ENCODE data around the gene GALNT6.

The GALNT6 gene

DNA sequence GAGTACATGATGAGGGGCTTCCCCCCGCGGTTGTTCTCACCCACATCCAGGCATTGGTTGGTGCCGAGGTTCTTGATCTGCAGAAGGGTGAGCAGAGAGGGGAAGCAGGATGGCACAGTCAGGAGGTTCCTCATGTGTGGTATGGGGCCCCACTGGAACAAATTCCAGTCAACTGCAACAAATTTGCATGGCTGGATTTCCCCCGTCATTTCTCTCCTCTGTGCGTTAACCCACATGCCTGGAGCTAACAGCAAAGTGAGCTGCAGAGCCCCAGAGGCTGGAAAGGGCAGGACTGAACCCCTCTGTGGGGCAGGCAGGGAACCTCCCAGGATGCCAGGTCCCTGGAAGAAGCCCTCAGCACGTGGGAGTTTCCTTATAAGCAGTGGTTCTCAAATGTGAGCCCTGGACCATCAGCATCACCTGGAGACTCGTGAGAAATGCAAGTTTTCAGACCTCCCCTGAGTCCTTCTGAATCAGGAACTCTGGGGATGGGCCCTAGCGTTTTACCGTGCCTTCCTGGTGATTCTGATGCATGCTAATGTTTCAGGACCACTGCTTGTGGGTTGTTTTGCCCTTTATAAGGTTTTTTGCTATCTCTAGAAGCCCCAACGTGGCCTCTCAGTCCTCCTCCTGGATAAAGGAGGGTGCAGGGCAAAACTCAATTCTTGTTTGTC lies 33.7 kb downstream of the GALNT6 start:
- TF ChIP-seq, protein P1, sequence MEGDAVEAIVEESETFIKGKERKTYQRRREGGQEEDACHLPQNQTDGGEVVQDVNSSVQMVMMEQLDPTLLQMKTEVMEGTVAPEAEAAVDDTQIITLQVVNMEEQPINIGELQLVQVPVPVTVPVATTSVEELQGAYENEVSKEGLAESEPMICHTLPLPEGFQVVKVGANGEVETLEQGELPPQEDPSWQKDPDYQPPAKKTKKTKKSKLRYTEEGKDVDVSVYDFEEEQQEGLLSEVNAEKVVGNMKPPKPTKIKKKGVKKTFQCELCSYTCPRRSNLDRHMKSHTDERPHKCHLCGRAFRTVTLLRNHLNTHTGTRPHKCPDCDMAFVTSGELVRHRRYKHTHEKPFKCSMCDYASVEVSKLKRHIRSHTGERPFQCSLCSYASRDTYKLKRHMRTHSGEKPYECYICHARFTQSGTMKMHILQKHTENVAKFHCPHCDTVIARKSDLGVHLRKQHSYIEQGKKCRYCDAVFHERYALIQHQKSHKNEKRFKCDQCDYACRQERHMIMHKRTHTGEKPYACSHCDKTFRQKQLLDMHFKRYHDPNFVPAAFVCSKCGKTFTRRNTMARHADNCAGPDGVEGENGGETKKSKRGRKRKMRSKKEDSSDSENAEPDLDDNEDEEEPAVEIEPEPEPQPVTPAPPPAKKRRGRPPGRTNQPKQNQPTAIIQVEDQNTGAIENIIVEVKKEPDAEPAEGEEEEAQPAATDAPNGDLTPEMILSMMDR (IDR thresholded peaks at IDR 0.05; ENCODE audit: low read depth, low read length): no peak
- no peak for DNase-seq (ENCODE audit: extremely low read depth, low read depth)

DNA sequence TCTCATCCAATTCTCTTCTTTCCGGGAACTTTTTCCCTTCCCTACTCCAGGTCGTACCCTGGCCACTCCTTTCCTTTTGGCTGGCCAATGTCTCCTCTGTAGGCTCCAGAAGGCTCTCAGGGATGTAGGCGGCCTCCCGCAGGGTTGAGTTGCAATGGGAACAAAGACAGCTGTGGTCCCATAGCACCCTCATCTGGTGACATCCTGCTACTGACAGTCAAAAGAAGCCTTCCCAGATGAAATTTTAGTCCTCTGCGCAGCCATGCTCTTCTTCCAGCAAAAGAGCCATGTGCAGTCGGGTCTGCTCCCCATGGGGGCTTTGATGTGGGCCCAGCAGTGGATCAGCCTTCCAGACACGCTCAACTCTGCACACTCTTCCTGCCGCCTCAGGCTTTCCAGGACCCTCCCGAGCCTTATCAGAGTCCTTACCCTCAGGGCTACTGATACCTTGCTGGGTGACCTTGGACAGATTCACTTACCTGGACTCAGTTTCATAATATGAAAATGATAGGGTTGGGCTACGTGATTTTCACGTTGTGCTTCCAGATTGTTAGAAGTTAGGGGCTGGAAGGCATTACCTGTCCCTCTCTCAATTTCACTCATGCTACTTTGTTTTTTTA lies 39.2 kb downstream of the GALNT6 start:
- no peak for DNase-seq (ENCODE audit: extremely low read depth, low read depth)

DNA sequence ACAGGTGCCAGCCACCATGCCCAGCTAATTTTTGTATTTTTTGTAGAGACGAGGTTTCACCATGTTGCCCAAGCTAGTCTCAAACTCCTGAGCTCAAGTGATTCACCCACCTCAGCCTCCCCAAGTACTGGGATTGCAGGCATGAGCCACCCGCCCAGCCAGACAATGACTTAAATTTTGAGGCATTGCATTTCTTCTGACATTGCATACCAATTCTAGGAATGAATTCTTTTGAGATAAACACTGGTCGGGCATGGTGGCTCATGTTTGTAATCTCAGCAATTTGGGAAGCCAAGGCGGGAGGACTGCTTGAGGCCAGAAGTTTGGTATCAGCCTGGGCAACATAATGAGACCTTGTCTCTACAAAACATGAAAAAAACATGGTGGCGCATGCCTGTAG lies 42.2 kb downstream of the GALNT6 start:
- DNase-seq (ENCODE audit: extremely low read depth, low read depth): no peak
- TF ChIP-seq, protein P1 (IDR thresholded peaks at IDR 0.05; ENCODE audit: low read depth, low read length): no peak

More for the DNA sequence above, 39.2 kb downstream of the GALNT6 start:
- TF ChIP-seq, protein P1 (IDR thresholded peaks at IDR 0.05; ENCODE audit: low read depth, low read length): peak; percentile 75

- no peak for DNase-seq (ENCODE audit: extremely low read depth, low read depth)
- TF ChIP-seq, protein P1 (IDR thresholded peaks at IDR 0.05; ENCODE audit: low read depth, low read length): no peak
Observed at GRCh38 chr12:51348116-51348515, 43.1 kb downstream of the GALNT6 start.

- no peak for DNase-seq (ENCODE audit: extremely low read depth, low read depth)
- TF ChIP-seq, protein P1 (IDR thresholded peaks at IDR 0.05; ENCODE audit: low read depth, low read length): no peak
Observed at GRCh38 chr12:51346581-51346980, 44.6 kb downstream of the GALNT6 start, which contains the start of gene CELA1. Gene CELA1, minus strand, starts transcription at chr12:51346679. Its CDS starts 41 bp downstream, at chr12:51346638.

DNA sequence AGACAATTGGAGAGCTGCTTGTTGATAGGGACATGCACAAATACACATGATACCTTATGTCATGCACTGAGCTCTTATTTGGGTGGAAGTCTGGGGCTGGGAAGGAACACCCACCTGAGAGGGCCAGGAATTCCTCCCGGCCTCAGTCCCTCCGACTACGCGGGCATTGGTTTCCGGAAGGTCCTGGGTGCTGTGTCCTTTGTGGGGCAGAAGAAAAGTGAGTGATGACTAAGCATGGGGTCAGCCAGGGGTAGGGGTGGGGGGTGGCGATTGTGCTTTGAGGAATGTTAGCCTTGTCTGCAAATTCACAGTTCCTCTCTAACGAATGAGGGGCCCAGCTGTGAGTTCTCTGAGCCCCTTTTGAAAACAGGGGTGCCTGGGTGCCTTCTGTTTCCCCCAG lies 45.5 kb downstream of the GALNT6 start:
- no peak for DNase-seq (ENCODE audit: extremely low read depth, low read depth)
- TF ChIP-seq, protein P1 (IDR thresholded peaks at IDR 0.05; ENCODE audit: low read depth, low read length): no peak

DNA sequence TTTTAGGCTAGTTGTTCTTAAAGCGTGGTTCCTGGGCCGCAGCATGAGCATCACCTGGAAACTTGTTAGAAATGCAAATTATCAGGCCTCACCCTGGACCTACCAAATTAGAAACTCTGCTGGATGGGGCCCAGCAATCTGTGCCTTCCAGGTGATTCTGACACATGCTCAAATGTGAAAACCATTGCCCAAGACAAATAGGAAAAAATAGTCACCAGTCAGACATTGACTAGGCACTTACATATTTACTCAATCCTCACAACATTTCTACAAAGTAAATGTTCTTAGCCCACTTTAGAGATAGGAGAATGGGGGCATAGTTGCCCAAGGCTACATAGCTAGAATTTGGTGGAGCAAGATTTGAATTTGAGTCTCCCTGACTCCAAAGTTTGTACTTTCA lies 48.0 kb downstream of the GALNT6 start:
- TF ChIP-seq, protein P1 (IDR thresholded peaks at IDR 0.05; ENCODE audit: low read depth, low read length): no peak
- DNase-seq (ENCODE audit: extremely low read depth, low read depth): no peak
